Prostate gland (tissue), 2 donors: Measurements from ENCODE around the gene ACADL.

ENCODE experiments used
- CTCF ChIP-seq, 4 experiments: fragments of 200-600 bp in 2 of 4; fragments of 450-650 bp in 2 of 4; sonication (generic) in 2 of 4; IDR thresholded peaks; 1 replicate in 3 of 4; 2 replicates in 1 of 4; pipeline ENCODE4 v1.5.1; 2016 to 2019; ENCODE audit warnings: antibody characterized with exemption in 4 of 4, mild to moderate bottlenecking in 2 of 4, moderate library complexity in 2 of 4
- POLR2A ChIP-seq: fragments of 450-650 bp; IDR thresholded peaks from one replicate; pipeline ENCODE4 v1.6.1; 2016; ENCODE audit warnings: antibody characterized with exemption, mild to moderate bottlenecking

- no peak for TF ChIP-seq CTCF (IDR thresholded peaks at IDR 0.05)
- no peak for TF ChIP-seq POLR2A
Measured at GRCh38 chr2:210159059-210159458, 66.2 kb downstream of the ACADL start.
